Kidney epithelial cell (primary cell): ENCODE results near the gene OVAAL. TPM values are rescaled to one million over a fixed set of nuclear protein-coding genes. Genes with fewer than 3 reads are reported as not detected.

ENCODE experiments used
- DNase-seq: peaks from one replicate; pipeline ENCODE4 v3.0.0-alpha.2; 2010; ENCODE audit warnings: low read depth
- H3K27me3 ChIP-seq: 2 replicates; pipeline ENCODE4 v1.6.0; 2011; ENCODE audit warnings: low read length; ENCODE audit not compliant: control insufficient read depth, insufficient read depth
- H3K36me3 ChIP-seq: 2 replicates; pipeline ENCODE4 v1.5.1; 2011; ENCODE audit warnings: low read length; ENCODE audit not compliant: control insufficient read depth, insufficient read depth
- H3K4me3 ChIP-seq: 2 replicates; pipeline ENCODE4 v1.5.1; 2011; ENCODE audit warnings: low read depth, mild to moderate bottlenecking, control low read depth, low read length
- total RNA-seq: library from RNA; depleted of rRNA; stranded (reverse); fragments of >200 nt; gene quantifications from 2 replicates; pipeline ENCODE4 v1.2.3, GENCODE V29; 2015
- TF ChIP-seq, protein P1 (sequence below): IDR thresholded peaks from 2 replicates; pipeline ENCODE4 v1.5.1; 2011; ENCODE audit warnings: mild to moderate bottlenecking, moderate library complexity, low read length, control low read depth, inconsistent platforms; ENCODE audit not compliant: insufficient read depth, poor library complexity, severe bottlenecking

The OVAAL gene
- total RNA-seq, 1 donor from 2014 or later = not detected

DNA sequence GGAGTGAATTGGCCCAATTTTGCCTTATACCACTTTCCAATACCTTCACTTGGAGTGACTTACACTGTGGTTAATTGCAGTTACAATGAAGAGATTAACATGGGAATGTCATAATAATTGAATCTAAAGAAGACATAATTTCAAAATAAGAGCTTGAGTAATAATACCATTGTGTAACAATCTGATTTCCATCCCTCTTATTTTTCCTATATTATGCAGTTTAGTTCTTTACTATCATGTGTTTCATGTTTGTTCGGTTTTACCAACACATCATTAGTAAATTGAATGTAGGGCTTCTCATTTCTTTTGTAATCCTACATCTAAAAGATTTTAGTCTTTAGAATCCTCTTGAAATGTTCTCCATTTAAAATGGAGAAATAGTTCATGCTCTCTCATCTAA is 53.9 kb downstream of the OVAAL start:
- Histone ChIP-seq H3K36me3 (no peaks in the 10 kb centered on the region), H3K4me3 (no peak overlapping the region), H3K27me3 (no peaks in the 10 kb centered on the region)
- TF ChIP-seq, protein P1, sequence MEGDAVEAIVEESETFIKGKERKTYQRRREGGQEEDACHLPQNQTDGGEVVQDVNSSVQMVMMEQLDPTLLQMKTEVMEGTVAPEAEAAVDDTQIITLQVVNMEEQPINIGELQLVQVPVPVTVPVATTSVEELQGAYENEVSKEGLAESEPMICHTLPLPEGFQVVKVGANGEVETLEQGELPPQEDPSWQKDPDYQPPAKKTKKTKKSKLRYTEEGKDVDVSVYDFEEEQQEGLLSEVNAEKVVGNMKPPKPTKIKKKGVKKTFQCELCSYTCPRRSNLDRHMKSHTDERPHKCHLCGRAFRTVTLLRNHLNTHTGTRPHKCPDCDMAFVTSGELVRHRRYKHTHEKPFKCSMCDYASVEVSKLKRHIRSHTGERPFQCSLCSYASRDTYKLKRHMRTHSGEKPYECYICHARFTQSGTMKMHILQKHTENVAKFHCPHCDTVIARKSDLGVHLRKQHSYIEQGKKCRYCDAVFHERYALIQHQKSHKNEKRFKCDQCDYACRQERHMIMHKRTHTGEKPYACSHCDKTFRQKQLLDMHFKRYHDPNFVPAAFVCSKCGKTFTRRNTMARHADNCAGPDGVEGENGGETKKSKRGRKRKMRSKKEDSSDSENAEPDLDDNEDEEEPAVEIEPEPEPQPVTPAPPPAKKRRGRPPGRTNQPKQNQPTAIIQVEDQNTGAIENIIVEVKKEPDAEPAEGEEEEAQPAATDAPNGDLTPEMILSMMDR = no peak
- no peak for DNase-seq

DNA sequence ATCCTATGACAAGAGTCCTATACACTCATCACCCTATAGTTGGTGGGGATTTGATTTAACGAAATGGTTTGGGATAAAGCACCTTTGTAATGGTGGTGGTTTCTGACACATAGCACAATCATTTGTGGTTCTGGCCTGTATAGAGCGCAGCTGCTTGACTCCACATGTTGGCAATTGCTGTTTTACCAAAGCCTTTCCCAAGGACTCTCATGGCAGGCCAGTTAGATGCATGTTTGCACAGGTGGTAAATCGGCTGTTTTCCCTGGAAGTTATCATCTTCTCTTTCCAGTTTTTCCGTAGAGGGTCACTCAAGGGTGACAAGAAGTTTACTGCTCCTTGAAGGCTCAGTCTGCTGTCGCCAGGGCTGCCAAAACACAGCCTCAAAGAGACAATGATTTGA is 56.0 kb downstream of the OVAAL start:
- TF ChIP-seq, protein P1 = no peak
- H3K4me3 ChIP-seq = no peak overlapping the region
- H3K27me3 ChIP-seq = no peaks in the 10 kb centered on the region
- no peaks in the 10 kb centered on the region for H3K36me3 ChIP-seq
- DNase-seq = no peak

DNA sequence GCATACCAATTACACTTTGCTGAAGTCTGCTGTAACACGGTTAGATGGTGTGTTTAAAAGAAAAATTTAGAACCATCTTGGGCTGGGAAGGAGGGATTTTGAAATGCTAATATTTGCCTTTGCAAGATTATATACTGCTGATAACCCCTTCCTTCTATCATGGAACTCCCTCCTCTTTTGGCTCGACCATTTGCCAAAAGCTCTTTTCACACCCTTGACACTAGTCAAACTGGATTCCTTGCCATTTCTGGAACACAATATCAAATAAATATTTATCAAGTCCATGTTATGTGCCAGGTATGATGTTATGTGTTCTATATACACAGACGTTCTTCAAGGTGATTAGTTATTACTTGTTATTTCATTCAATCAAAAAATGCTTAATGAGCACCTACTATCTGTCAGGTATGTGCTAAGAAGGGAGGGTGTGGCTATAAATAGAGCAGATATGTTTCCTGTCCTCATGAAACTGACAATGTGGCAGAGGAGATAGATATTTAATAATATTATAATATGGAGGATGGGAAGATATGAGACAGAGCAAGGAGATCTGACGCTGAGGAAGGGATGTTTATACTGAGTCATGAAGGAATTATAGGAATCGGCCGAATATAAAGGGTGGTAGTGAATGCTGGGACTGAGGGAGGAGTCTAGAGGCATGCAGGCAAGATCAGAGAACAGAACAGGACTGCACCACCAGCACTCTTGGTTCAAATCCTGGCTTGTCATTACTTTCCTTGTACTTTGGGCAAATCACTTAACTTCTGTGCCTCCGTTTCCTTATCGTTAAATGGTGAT is 56.9 kb downstream of the OVAAL start:
- DNase-seq = no peak
- TF ChIP-seq, protein P1 = no peak
- no peak overlapping the region for H3K4me3 ChIP-seq
- no peaks in the 10 kb centered on the region for H3K36me3 ChIP-seq
- no peaks in the 10 kb centered on the region for H3K27me3 ChIP-seq

Other genes starting within 250 kb of the OVAAL start
- 73.2 and 86.5 TPM in 2 replicates for gene ACBD6, start 56.4 kb upstream of the OVAAL start, total RNA-seq
- gene XPR1, start 73.1 kb downstream of the OVAAL start, total RNA-seq = 25.4 and 31.4 TPM in 2 replicates